ENCODE results near the gene SAMD4A. TPM values are rescaled to one million over a fixed set of nuclear protein-coding genes. Genes with fewer than 3 reads are reported as not detected.

SAMD4A gene
- total RNA-seq, 2 experiments from 2014 or later = 0.06 to 1.0 TPM

GRCh38 chr14:54772451-54772881, 205.5 kb downstream of the SAMD4A start:
- no peak overlapping the region for H3K4me3 ChIP-seq (ENCODE audit: low read depth, low read length, poor library complexity, severe bottlenecking)
- peaks cover 9% of the 10 kb centered on the region for H3K4me1 ChIP-seq (ENCODE audit: insufficient read depth, low read length, poor library complexity, severe bottlenecking)
- no peak overlapping the region for H3K4me2 ChIP-seq (ENCODE audit: low read length)
- H3K9me2 ChIP-seq (ENCODE audit: insufficient read depth, low read length) = no peaks in the 10 kb centered on the region
- peaks cover 10% of the 10 kb centered on the region; the same call in 1 of the 2 replicates for H4K20me1 ChIP-seq (ENCODE audit: insufficient read depth, low read length)
- no TSS peak for BruUV-seq (replicated peaks)
- no peak overlapping the region for H2AFZ ChIP-seq (ENCODE audit: low read length)
- intact Hi-C loops (cut with micrococcal nuclease; ENCODE audit: unreplicated experiment) = loop anchor here (10.0 kb wide), 1 partner anchor 408 kb away; no protein-coding TSS in a partner anchor
- H3K36me3 ChIP-seq (ENCODE audit: insufficient read depth, low read length) = no peaks in the 10 kb centered on the region
- DNase-seq (ENCODE audit: low spot score) = no peak
- POLR2A ChIA-PET = no interaction called here
- no peak overlapping the region for H3K27ac ChIP-seq (ENCODE audit: low read depth, low read length, poor library complexity, severe bottlenecking)
- no peaks in the 10 kb centered on the region for H3K9me3 ChIP-seq (ENCODE audit: low read length)
- H3K79me2 ChIP-seq (ENCODE audit: insufficient read depth, low read depth, low read length) = no peaks in the 10 kb centered on the region
- CTCF ChIA-PET (ENCODE audit: unreplicated experiment) = no interaction called here
- TF ChIP-seq EZH2phosphoT487 (IDR thresholded peaks at IDR 0.05; ENCODE audit: borderline replicate concordance, low read depth, low read length) (no peak), CTCF (conservative IDR thresholded peaks at IDR 0.05; ENCODE audit: low read length) (no peak)

- no peak for TF ChIP-seq EZH2phosphoT487 (IDR thresholded peaks at IDR 0.05; ENCODE audit: borderline replicate concordance, low read depth, low read length)
- peak; percentile 40; the same call in 1 of the 2 replicates for TF ChIP-seq CTCF (conservative IDR thresholded peaks at IDR 0.05; ENCODE audit: low read length)
- no peak overlapping the region for H3K27ac ChIP-seq (ENCODE audit: low read depth, low read length, poor library complexity, severe bottlenecking)
- no peak overlapping the region for H3K4me2 ChIP-seq (ENCODE audit: low read length)
- ChIA-PET POLR2A (interaction anchor here (1.1 kb wide), 1 partner anchor 280 kb away, joined by 3 read pairs; no protein-coding TSS in a partner anchor), CTCF (ENCODE audit: unreplicated experiment) (interaction anchor here (0.6 to 0.7 kb wide), 2 partner anchors 13 to 209 kb away, joined by 3 to 4 read pairs; no protein-coding TSS in a partner anchor)
- H3K9me3 ChIP-seq (ENCODE audit: low read length) = no peaks in the 10 kb centered on the region
- intact Hi-C loops (cut with micrococcal nuclease; ENCODE audit: unreplicated experiment) = loop anchor here (1.0 to 10.0 kb wide), 2 partner anchors 209 to 409 kb away; no protein-coding TSS in a partner anchor
- peaks cover 9% of the 10 kb centered on the region for H3K4me1 ChIP-seq (ENCODE audit: insufficient read depth, low read length, poor library complexity, severe bottlenecking)
- peak; percentile 37 for DNase-seq (ENCODE audit: low spot score)
- 0 out of 2 replicates have a peak overlapping the region, but pooled peaks have one; percentile 12 for H2AFZ ChIP-seq (ENCODE audit: low read length)
- H3K79me2 ChIP-seq (ENCODE audit: insufficient read depth, low read depth, low read length) = no peaks in the 10 kb centered on the region
- H3K9me2 ChIP-seq (ENCODE audit: insufficient read depth, low read length) = no peaks in the 10 kb centered on the region
- peaks cover 10% of the 10 kb centered on the region; the same call in 1 of the 2 replicates for H4K20me1 ChIP-seq (ENCODE audit: insufficient read depth, low read length)
- no peaks in the 10 kb centered on the region for H3K36me3 ChIP-seq (ENCODE audit: insufficient read depth, low read length)
- no TSS peak for BruUV-seq (replicated peaks)
- no peak overlapping the region for H3K4me3 ChIP-seq (ENCODE audit: low read depth, low read length, poor library complexity, severe bottlenecking)
These were observed 206.5 kb downstream of the SAMD4A start for GRCh38 chr14:54773171-54774006.
